ENCODE results near the gene C17orf100. TPM values are rescaled to one million over a fixed set of nuclear protein-coding genes. Genes with fewer than 3 reads are reported as not detected.

Gene C17orf100
- total RNA-seq, 4 donors from 2014 or later = 0.50 to 1.5 (median 0.84) TPM

DNA sequence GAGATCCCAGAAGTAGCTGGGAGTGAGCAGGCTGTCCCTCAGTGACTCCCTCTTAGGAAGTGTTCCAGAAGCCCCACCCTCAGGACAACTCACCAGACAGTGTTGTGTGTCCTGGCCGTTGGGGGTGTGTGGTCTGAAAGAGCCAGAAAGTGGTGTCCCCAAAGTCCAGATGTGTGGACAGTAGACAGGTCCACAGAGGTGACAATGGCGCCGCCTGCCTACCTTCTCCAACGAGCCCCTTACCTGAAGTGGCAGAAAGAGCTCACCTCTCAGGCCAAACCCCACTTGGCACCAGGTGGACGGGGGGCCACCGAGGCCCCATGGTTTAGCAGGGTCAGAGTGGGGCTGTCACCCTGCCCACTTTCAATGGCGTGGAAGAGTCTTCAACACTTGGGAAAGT, 19.9 kb downstream of the C17orf100 start:
- peaks cover 0 to 45% (median 0%) of the 10 kb centered on the region in 4 donors for H3K27me3 ChIP-seq
- intact Hi-C loops (cut with DNase I) = no loop called here
- DNase-seq (ENCODE audit: extremely low spot score) = no peak
- no peak for TF ChIP-seq EP300 (IDR thresholded peaks at IDR 0.05)
- no peak for TF ChIP-seq POLR2AphosphoS5 (IDR thresholded peaks at IDR 0.05)
- TF ChIP-seq, protein P1, sequence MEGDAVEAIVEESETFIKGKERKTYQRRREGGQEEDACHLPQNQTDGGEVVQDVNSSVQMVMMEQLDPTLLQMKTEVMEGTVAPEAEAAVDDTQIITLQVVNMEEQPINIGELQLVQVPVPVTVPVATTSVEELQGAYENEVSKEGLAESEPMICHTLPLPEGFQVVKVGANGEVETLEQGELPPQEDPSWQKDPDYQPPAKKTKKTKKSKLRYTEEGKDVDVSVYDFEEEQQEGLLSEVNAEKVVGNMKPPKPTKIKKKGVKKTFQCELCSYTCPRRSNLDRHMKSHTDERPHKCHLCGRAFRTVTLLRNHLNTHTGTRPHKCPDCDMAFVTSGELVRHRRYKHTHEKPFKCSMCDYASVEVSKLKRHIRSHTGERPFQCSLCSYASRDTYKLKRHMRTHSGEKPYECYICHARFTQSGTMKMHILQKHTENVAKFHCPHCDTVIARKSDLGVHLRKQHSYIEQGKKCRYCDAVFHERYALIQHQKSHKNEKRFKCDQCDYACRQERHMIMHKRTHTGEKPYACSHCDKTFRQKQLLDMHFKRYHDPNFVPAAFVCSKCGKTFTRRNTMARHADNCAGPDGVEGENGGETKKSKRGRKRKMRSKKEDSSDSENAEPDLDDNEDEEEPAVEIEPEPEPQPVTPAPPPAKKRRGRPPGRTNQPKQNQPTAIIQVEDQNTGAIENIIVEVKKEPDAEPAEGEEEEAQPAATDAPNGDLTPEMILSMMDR (IDR thresholded peaks at IDR 0.05) = no peak
- no peak for TF ChIP-seq POLR2A (IDR thresholded peaks at IDR 0.05; ENCODE audit: low read depth)
- WGBS = 69% methylated on average over 3 of the region's 7 CpGs
- no peak overlapping the region for H3K27ac ChIP-seq (replicated peaks in 1 of 4)
- H3K9me3 ChIP-seq = no peaks in the 10 kb centered on the region
- H3K4me3 ChIP-seq = no peak overlapping the region
- H3K4me1 ChIP-seq = no peaks in the 10 kb centered on the region
- H3K36me3 ChIP-seq = no peaks in the 10 kb centered on the region

DNA sequence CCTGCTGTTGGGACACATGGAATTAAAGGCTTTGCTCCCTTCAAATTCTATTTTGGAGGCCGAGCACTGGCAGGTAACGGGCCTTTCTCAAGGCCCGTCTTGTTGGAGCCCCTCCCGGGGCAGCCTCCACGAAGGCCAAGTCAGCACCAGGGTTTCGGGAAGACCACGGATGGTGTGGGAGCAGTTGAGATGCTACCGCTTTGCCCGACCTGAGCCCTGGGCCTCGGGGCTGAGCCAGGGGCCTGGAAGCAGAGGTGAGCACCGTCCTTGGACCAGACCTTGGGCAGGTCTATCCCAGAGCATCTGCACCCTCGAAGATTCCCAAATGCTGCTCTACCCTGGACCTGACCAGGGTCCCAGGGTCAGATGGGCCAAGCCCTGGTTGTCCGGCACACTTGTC, 23.0 kb downstream of the C17orf100 start:
- Histone ChIP-seq H3K9me3 (no peaks in the 10 kb centered on the region), H3K4me1 (no peaks in the 10 kb centered on the region), H3K4me3 (no peak overlapping the region), H3K27me3 (peaks cover 0 to 46% (median 0%) of the 10 kb centered on the region in 4 donors), H3K36me3 (no peaks in the 10 kb centered on the region), H3K27ac (replicated peaks in 1 of 4) (no peak overlapping the region)
- TF ChIP-seq POLR2AphosphoS5 (IDR thresholded peaks at IDR 0.05) (no peak), POLR2A (IDR thresholded peaks at IDR 0.05; ENCODE audit: low read depth) (no peak), EP300 (IDR thresholded peaks at IDR 0.05) (no peak)
- TF ChIP-seq, protein P1 (IDR thresholded peaks at IDR 0.05) = no peak
- 90% methylated on average over 9 of the region's 13 CpGs for WGBS
- DNase-seq (ENCODE audit: extremely low spot score) = no peak
- intact Hi-C loops (cut with DNase I) = no loop called here

GRCh38 chr17:6675201-6675825, 23.8 kb downstream of the C17orf100 start:
- peaks cover 0 to 41% (median 0%) of the 10 kb centered on the region in 4 donors for H3K27me3 ChIP-seq
- no peaks in the 10 kb centered on the region for H3K36me3 ChIP-seq
- no peaks in the 10 kb centered on the region for H3K9me3 ChIP-seq
- WGBS = 69% methylated on average over 7 of the region's 11 CpGs
- H3K4me1 ChIP-seq = no peaks in the 10 kb centered on the region
- TF ChIP-seq POLR2A (IDR thresholded peaks at IDR 0.05; ENCODE audit: low read depth) = no peak
- TF ChIP-seq EP300 (IDR thresholded peaks at IDR 0.05) = no peak
- no peak for TF ChIP-seq POLR2AphosphoS5 (IDR thresholded peaks at IDR 0.05)
- TF ChIP-seq, protein P1 (IDR thresholded peaks at IDR 0.05) = no peak
- no peak overlapping the region for H3K27ac ChIP-seq (replicated peaks in 1 of 4)
- intact Hi-C loops (cut with DNase I) = no loop called here
- no peak for DNase-seq (ENCODE audit: extremely low spot score)
- H3K4me3 ChIP-seq = no peak overlapping the region

DNA sequence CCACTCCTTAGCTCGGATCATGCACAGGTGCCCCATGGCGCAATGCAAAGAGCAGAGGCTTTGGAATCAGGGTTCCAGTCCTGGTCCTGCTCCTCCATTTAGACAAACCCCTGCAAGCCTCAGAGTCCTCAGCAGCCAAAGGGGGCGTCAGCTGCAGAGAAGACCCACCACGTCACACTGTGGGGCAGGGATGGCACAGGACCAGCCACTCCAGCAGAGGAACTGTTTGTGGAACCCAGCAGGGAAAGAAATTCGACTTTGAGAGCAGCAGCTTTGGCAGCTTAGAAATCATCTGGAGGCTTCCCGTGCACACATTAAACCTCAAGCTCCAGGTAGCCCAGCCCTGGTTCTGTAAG, 25.2 kb downstream of the C17orf100 start:
- intact Hi-C loops (cut with DNase I) = no loop called here
- no peak for DNase-seq (ENCODE audit: extremely low spot score)
- no peak for TF ChIP-seq EP300 (IDR thresholded peaks at IDR 0.05)
- TF ChIP-seq, protein P1 (IDR thresholded peaks at IDR 0.05) = no peak
- no peak for TF ChIP-seq POLR2A (IDR thresholded peaks at IDR 0.05; ENCODE audit: low read depth)
- TF ChIP-seq POLR2AphosphoS5 (IDR thresholded peaks at IDR 0.05) = no peak
- no peak overlapping the region for H3K27ac ChIP-seq (replicated peaks in 1 of 4)
- 69% methylated on average over 6 of the region's 6 CpGs for WGBS
- peaks cover 0 to 27% (median 0%) of the 10 kb centered on the region in 4 donors for H3K27me3 ChIP-seq
- no peak overlapping the region for H3K4me3 ChIP-seq
- no peaks in the 10 kb centered on the region for H3K36me3 ChIP-seq
- H3K9me3 ChIP-seq = no peaks in the 10 kb centered on the region
- no peaks in the 10 kb centered on the region for H3K4me1 ChIP-seq
